ACC112 (cell line): ENCODE measurements around the gene RPS6KA1.
"Not testable (repeated sequence)": the region's sequence is repeated elsewhere in the genome, so short reads cannot be mapped to it uniquely, and the experiment has no call there.

Experiments
- H2AFZ ChIP-seq: fragments of 200-600 bp; sonication (generic); one replicate; pipeline ENCODE4 v1.6.0; 2017; ENCODE audit warnings: antibody characterized with exemption, low read length; ENCODE audit not compliant: unreplicated experiment
- H3K27ac ChIP-seq: fragments of 200-600 bp; sonication (generic); 2 replicates; pipeline ENCODE4 v1.5.1; 2014; ENCODE audit warnings: low read depth, mild to moderate bottlenecking, antibody characterized with exemption, low read length, moderate library complexity
- H3K27me3 ChIP-seq: fragments of 200-600 bp; sonication (generic); 2 replicates; pipeline ENCODE4 v1.6.1; 2014; ENCODE audit warnings: mild to moderate bottlenecking, antibody characterized with exemption, low read length, moderate library complexity, mixed read lengths; ENCODE audit not compliant: insufficient read depth
- H3K36me3 ChIP-seq: fragments of 200-600 bp; sonication (generic); 2 replicates; pipeline ENCODE4 v1.6.1; 2016; ENCODE audit warnings: mild to moderate bottlenecking, antibody characterized with exemption, low read length, moderate library complexity, mixed read lengths; ENCODE audit not compliant: insufficient read depth
- H3K4me1 ChIP-seq: fragments of 200-600 bp; sonication (generic); one replicate; pipeline ENCODE4 v1.6.1; 2016; ENCODE audit warnings: low read length, mixed read lengths; ENCODE audit not compliant: insufficient read depth, unreplicated experiment, control insufficient read depth
- H3K4me3 ChIP-seq: fragments of 200-600 bp; sonication (generic); 2 replicates; pipeline ENCODE4 v1.5.1; 2014; ENCODE audit warnings: mild to moderate bottlenecking, low read depth, low read length
- H3K79me2 ChIP-seq: fragments of 200-600 bp; sonication (generic); one replicate; pipeline ENCODE4 v1.6.0; 2016; ENCODE audit warnings: low read length; ENCODE audit not compliant: control insufficient read depth, unreplicated experiment, insufficient read depth

The RPS6KA1 gene

DNA sequence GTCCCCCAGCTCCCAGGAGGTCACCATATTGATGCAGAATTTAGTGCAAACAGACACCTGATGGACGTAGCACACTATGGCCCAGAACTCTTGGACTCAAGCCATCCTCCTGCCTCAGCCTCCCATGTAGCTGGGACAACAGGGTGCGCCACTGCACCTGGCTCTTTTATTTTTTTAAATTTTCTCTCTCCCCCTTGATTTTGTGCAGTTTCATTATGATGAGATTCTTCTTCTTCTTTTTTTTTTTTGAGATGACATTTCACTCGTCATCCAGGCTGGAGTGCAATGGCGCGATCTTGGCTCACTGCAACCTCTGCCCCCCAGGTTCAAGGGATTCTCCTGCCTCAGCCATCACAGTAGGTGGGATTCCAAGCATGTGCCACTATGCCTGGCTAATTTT is 63.8 kb downstream of the RPS6KA1 start:
- no peaks in the 10 kb centered on the region for H3K4me1 ChIP-seq
- no peaks in the 10 kb centered on the region for H3K36me3 ChIP-seq
- H3K27ac ChIP-seq, result no peak overlapping the region
- no peaks in the 10 kb centered on the region for H3K27me3 ChIP-seq
- no peak overlapping the region for H2AFZ ChIP-seq
- no peak overlapping the region for H3K4me3 ChIP-seq
- H3K79me2 ChIP-seq, result no peaks in the 10 kb centered on the region

DNA sequence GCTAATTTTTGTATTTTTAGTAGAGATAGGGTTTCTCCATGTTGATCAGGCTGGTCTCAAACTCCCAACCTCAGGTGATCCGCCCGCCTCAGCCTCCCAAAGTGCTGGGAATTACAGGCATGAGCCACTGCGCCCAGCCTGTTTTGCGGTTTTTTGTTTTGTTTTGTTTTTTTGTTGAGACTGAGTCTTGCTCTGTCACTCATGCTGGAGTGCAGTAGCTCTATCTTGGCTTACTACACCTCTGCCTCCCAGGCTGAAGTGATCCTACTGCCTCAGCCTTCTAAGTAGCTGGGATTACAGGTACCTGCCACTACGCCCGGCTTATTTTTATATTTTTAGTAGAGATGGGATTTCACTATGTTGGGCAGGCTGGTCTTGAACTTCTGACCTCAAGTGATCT is 65.0 kb downstream of the RPS6KA1 start:
- not testable (repeated sequence) for H3K36me3 ChIP-seq, H3K27ac ChIP-seq, H3K27me3 ChIP-seq, H3K4me1 ChIP-seq, H2AFZ ChIP-seq, H3K79me2 ChIP-seq, H3K4me3 ChIP-seq

DNA sequence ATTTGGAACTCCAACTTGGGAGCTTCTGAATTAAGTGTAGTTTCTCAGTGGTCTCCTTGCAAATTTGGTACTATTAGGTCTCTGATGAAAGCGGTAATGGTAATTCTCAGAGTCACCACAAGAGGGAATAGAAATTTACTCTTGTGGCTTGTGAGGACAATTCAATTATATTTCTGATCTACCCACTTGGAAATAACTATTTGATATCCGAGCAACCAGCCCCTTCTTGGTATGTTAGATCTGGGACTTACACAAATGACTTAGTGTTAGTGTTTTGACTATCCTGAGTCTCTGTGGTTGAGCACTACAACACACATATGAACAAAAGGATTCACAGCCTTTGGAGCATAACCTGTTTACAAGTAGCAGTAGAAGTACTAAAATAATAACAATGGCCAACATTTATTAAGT is 68.1 kb downstream of the RPS6KA1 start:
- H2AFZ ChIP-seq, result no peak overlapping the region

DNA sequence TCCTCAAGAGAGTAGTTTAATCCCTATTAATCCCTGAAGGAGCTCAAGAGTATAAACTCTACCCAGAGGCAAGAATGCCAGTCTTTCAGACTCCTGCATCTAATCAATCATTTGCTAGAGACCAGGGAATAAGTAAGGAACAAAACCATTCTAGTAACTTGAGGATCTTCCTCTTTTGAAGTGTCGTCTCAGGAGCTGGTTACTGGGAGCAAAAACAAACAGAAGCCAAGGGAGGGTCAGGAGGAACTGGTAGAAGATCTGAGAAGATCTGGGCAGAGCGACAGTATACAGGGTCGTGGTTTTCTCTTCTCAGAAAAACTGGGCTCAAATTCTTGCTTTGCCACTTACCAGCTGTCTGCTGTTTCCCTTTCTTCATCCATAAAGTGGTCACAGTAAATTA is 69.3 kb downstream of the RPS6KA1 start:
- H2AFZ ChIP-seq, result no peak overlapping the region

More for the DNA sequence above, 68.1 kb downstream of the RPS6KA1 start:
- no peaks in the 10 kb centered on the region for H3K27me3 ChIP-seq
- peaks cover 2% of the 10 kb centered on the region for H3K4me1 ChIP-seq
- H3K4me3 ChIP-seq, result no peak overlapping the region
- H3K27ac ChIP-seq, result no peak overlapping the region
- no peaks in the 10 kb centered on the region for H3K79me2 ChIP-seq
- no peaks in the 10 kb centered on the region for H3K36me3 ChIP-seq

DNA sequence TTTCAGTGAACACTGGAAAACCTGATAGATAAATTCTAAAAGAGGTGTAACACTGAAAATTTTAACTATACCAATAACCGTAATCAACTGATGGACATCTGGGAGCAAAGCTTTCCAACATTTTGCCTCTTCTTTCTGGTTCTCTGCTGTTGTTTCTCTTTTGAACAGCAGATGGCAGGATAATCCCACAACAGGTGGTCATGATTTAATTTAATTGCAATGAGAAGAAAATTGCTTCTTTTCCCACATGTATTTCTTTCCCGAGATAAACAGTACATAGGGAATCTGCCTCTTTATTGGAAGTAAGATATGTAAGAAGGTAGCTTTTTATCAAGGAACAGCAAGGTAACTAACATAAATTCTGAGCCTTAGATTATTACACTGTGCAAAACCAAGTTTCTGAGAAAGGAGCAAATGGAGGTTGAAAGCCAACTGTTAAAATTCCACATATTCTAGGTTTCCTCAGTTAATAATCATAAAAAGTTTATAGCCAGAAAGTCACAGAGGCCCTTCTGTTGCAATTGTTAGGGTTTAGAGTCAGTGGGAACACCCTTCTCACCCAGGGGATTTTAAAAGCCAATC is 72.9 kb downstream of the RPS6KA1 start:
- peak overlapping the region; percentile 38 for H2AFZ ChIP-seq
- peaks cover 3% of the 10 kb centered on the region; the same call in 1 of the 2 replicates for H3K27me3 ChIP-seq
- no peak overlapping the region for H3K4me3 ChIP-seq
- H3K4me1 ChIP-seq, result peaks cover 5% of the 10 kb centered on the region
- H3K36me3 ChIP-seq, result no peaks in the 10 kb centered on the region
- H3K79me2 ChIP-seq, result no peaks in the 10 kb centered on the region
- H3K27ac ChIP-seq, result no peak overlapping the region

More for the DNA sequence above, 69.3 kb downstream of the RPS6KA1 start:
- H3K27me3 ChIP-seq, result no peaks in the 10 kb centered on the region
- H3K36me3 ChIP-seq, result no peaks in the 10 kb centered on the region
- H3K79me2 ChIP-seq, result no peaks in the 10 kb centered on the region
- H3K4me3 ChIP-seq, result no peak overlapping the region
- H3K27ac ChIP-seq, result no peak overlapping the region
- H3K4me1 ChIP-seq, result peaks cover 5% of the 10 kb centered on the region

DNA sequence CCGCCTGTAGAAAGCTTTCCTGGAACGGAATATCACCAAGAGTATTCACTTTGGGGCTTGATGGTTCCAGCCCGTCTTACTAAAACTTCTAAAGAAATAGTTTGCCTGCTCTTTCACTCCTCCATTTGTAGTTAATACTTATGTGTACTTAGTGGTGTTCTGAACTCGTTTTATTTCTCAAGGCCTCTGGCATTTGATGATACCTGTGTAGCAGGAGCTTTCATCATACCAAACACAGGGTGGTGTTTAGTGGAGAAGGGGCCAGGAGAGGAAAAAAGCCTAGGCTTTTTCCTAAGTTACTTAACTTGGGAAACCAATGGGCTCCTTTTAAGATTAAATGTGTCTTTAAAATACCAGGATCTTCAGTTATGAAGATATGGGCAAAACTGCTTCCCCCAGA is 74.3 kb downstream of the RPS6KA1 start:
- Histone ChIP-seq H3K4me3 (no peak overlapping the region), H3K36me3 (no peaks in the 10 kb centered on the region), H3K79me2 (no peaks in the 10 kb centered on the region), H3K27me3 (peaks cover 3% of the 10 kb centered on the region; the same call in 1 of the 2 replicates), H3K4me1 (peaks cover 5% of the 10 kb centered on the region), H2AFZ (peak overlapping the region; percentile 38), H3K27ac (no peak overlapping the region)

DNA sequence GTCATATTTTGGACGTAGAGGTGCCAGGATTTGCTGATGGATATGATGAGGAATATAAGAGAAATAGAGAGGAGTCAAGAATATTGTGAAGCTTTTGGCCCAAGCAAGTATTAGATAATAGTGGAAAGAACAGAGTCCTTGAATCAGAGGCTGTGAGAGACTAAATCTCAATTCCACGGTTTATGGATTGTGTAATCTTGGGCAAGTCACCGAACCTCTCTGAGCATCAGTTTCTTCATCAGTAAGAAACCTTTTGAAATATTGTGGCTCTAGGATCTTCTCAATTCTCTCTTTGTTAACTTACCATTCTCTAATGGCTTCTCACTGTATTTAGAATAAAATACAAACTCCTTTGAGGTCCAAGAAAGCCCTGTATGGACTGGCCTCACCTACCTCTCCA is 77.6 kb downstream of the RPS6KA1 start:
- no peaks in the 10 kb centered on the region for H3K79me2 ChIP-seq
- H3K27me3 ChIP-seq, result peaks cover 3% of the 10 kb centered on the region
- no peaks in the 10 kb centered on the region for H3K36me3 ChIP-seq
- H3K4me3 ChIP-seq, result no peak overlapping the region
- H3K27ac ChIP-seq, result no peak overlapping the region
- peaks cover 5% of the 10 kb centered on the region for H3K4me1 ChIP-seq
- no peak overlapping the region for H2AFZ ChIP-seq

DNA sequence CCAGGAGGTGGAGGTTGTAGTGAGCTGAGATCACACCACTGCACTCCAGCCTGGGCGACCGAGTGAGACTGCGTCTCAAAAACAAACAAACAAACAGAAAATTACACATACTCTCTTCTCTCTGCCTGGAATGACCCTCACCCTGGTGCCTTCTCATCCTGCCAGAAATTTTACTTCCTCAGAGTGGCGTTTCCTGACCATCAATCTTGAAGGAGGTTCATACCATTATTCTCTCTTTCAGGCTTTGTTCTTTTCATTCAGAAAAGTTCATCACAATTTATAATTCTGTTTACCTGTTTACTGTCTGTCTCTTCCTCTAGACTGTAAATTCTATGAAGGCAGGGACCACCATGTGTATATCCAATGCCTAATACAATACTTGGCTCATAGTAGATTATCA is 79.3 kb downstream of the RPS6KA1 start:
- Histone ChIP-seq H3K79me2 (no peaks in the 10 kb centered on the region), H2AFZ (no peak overlapping the region), H3K4me3 (no peak overlapping the region), H3K27me3 (peaks cover 3% of the 10 kb centered on the region), H3K27ac (no peak overlapping the region), H3K36me3 (no peaks in the 10 kb centered on the region), H3K4me1 (no peaks in the 10 kb centered on the region)

DNA sequence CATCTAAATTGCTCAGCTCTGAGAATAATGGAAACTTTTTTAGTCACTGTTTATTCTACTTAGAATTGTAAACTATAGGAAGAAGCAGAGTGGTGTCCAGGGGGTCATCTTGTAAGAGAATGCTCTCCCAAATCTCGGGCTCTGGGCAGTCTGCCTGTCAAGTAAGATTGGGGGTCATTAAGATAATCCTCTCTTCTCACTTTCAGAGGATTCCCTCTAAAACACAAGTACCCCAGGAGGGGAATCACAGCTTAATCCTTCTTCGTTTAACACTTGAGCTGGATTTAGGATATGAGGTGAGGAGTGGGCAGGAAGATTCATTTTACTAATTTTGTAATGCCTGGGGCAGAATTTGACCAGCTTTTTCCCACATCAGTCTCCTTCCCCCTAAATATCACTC is 81.2 kb downstream of the RPS6KA1 start:
- H3K36me3 ChIP-seq, result no peaks in the 10 kb centered on the region

DNA sequence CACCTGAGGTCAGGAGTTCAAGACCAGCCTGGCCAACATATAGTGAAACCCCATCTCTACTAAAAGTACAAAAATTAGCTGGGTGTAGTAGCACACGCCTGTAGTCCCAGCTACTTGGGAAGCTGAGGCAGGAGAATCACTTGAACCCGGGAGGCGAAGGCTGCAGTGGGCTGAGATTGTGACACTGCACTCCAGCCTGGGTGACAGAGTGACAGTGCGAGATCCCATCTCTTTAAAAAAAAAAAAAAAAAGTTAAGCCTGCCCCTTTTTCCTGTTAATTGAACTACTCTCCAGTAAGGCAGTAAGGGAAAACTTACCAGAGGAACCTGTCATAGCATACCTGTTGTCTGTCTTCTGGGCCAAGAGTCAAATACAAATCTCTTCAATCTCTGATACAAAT is 83.1 kb downstream of the RPS6KA1 start:
- H3K27me3 ChIP-seq, H3K27ac ChIP-seq, H3K4me3 ChIP-seq, H3K4me1 ChIP-seq, H3K79me2 ChIP-seq, H3K36me3 ChIP-seq, H2AFZ ChIP-seq: not testable (repeated sequence)

More for the DNA sequence above, 81.2 kb downstream of the RPS6KA1 start:
- no peaks in the 10 kb centered on the region; the same call in 1 of the 2 replicates for H3K27me3 ChIP-seq
- no peaks in the 10 kb centered on the region for H3K79me2 ChIP-seq
- no peak overlapping the region for H2AFZ ChIP-seq
- H3K4me3 ChIP-seq, result no peak overlapping the region
- H3K27ac ChIP-seq, result no peak overlapping the region
- no peaks in the 10 kb centered on the region for H3K4me1 ChIP-seq

DNA sequence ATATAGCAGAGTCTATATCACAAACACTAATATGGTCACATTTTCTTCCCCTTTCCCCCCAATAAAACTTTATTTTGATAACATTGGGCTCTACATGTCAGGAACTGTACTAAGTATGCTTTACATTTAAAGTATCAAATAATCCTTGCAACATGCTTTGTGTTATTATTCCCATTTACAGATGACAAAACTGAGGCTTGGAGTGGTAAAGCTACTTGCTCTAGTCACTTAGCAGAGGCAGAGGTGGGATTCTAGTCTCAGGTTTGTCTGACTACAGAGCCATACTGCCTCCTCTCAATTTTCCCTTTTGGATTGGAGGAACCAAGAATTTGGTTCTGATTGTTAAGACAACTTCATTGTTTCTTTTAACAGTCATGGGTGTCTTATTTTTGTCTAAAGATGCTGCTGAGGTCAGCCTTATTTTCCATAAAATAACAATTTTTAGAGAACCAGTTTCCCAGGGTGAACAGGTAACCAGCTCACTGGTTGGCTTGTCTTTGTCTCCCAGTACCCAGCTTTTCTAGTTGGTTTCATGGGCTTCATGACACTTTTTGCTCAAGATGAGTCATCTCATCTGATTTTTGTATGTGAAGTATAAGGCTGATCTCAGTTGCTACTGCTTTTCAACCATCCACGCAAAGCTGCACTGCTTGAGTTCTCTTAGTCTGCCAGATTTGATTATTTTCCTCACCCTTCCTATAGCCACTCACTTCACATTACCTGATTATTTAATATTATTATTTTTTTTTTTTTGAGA is 85.3 kb downstream of the RPS6KA1 start:
- Histone ChIP-seq H3K27ac (no peak overlapping the region), H3K27me3 (no peaks in the 10 kb centered on the region; the same call in 1 of the 2 replicates), H3K36me3 (no peaks in the 10 kb centered on the region), H3K4me3 (no peak overlapping the region), H3K4me1 (peaks cover 9% of the 10 kb centered on the region), H3K79me2 (no peaks in the 10 kb centered on the region), H2AFZ (no peak overlapping the region)
